KOPT-K1 (cell line): ENCODE results near the gene ADA.

Experiments used
- H3K27ac ChIP-seq: fragments of 200-600 bp; sonication (generic); 2 replicates; pipeline ENCODE4 v1.5.1; 2016; ENCODE audit warnings: antibody characterized with exemption, mild to moderate bottlenecking, low read depth, low read length; ENCODE audit not compliant: poor library complexity, severe bottlenecking
- H3K36me3 ChIP-seq: fragments of 200-600 bp; sonication (generic); 2 replicates; pipeline ENCODE4 v1.5.1; 2017; ENCODE audit warnings: antibody characterized with exemption, mild to moderate bottlenecking, low read length, moderate library complexity; ENCODE audit not compliant: insufficient read depth
- H3K9me3 ChIP-seq: fragments of 200-600 bp; sonication (generic); 2 replicates; pipeline ENCODE4 v1.5.1; 2017; ENCODE audit warnings: antibody characterized with exemption, low read length, mild to moderate bottlenecking; ENCODE audit not compliant: insufficient read depth, poor library complexity, severe bottlenecking

ADA gene

GRCh38 chr20:44614525-44614924 is 37.0 kb downstream of the ADA start:
- Histone ChIP-seq H3K9me3 (no peaks in the 10 kb centered on the region), H3K27ac (peak overlapping the region; percentile 90), H3K36me3 (peaks cover 67% of the 10 kb centered on the region)

- Histone ChIP-seq H3K9me3 (no peaks in the 10 kb centered on the region), H3K36me3 (peaks cover 58% of the 10 kb centered on the region), H3K27ac (peak overlapping the region; percentile 90)
These were observed 37.9 kb downstream of the ADA start for GRCh38 chr20:44613575-44613974.

GRCh38 chr20:44610313-44610962 is 41.1 kb downstream of the ADA start:
- Histone ChIP-seq H3K27ac (peak overlapping the region; percentile 78), H3K36me3 (peaks cover 32% of the 10 kb centered on the region), H3K9me3 (no peaks in the 10 kb centered on the region)

DNA sequence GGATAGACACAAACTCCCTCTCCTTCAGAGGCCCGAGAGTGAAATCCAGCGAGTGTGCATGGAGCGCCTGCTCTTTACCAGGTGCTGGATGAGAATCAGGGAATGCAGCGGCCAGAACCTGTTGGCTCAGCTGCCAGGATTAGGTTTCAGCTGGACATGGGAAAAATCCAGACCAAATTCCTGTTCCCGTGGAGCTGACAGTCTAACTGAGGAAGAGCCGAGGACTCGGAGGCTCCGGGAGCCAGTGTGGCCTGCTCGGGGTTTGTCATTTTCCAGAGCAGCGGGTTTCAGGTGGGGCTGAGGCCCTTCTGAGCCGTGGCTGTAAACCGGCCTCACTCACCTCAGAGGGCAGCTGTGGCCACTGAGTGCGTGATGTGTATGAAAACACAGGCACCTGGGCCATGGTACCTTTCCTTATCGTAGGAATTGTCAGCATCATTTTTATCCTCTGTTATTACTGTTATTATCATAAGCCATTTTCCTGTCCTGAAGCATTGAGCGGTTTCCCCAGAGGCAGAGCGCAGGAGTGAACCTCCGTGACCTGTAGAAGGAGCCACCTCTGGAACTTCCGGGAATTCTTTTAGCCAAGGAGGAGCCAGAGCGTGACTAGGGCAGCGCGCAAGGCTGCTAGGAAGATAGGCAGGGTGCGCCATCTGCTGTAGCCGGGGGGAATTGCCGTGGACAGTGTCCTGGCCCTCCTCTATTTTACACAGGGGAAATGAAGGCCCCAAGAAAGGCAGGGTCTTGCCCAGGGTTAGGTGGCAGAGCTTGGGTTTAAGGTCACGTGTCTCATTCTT is 41.8 kb downstream of the ADA start:
- Histone ChIP-seq H3K36me3 (peaks cover 29% of the 10 kb centered on the region), H3K27ac (peak overlapping the region; percentile 78)

DNA sequence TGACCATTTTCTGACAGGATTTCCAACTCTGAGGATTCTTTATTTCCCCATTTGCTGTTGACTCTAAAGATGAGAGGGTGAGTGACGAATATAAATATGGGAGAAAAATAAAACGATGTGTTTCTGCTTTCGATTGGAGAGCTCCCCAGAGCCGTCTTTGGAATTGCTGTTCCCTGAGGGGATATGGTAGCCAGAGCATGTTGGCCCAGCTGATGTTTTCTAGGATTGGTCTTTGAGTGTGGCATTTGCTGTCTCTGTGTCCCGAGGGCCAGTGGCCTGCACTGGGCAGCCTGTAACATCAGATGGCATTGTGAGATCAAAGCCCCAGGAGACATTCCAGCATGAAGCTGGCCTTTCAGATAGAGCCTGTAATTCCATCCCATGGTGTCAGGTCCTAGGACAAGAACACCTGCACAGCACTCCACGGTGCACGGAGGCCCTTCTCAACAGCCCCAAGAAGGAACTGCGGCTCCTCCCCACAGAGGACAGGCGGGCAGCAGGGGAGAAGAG is 42.4 kb downstream of the ADA start:
- Histone ChIP-seq H3K27ac (peak overlapping the region; percentile 78), H3K36me3 (peaks cover 22% of the 10 kb centered on the region)

More for the DNA sequence above, 41.8 kb downstream of the ADA start:
- H3K9me3 ChIP-seq = no peaks in the 10 kb centered on the region

GRCh38 chr20:44606725-44607441 is 44.6 kb downstream of the ADA start:
- Histone ChIP-seq H3K9me3 (no peaks in the 10 kb centered on the region), H3K36me3 (peaks cover 2% of the 10 kb centered on the region), H3K27ac (no peak overlapping the region)

More for the DNA sequence above, 42.4 kb downstream of the ADA start:
- H3K9me3 ChIP-seq = no peaks in the 10 kb centered on the region

- no peak overlapping the region for H3K27ac ChIP-seq
- no peaks in the 10 kb centered on the region for H3K36me3 ChIP-seq
- no peaks in the 10 kb centered on the region for H3K9me3 ChIP-seq
These were observed 48.2 kb downstream of the ADA start for GRCh38 chr20:44603327-44603726.

GRCh38 chr20:44601801-44602204 is 49.7 kb downstream of the ADA start:
- H3K9me3 ChIP-seq = no peaks in the 10 kb centered on the region
- H3K36me3 ChIP-seq = no peaks in the 10 kb centered on the region
- H3K27ac ChIP-seq = peak overlapping the region; percentile 30

- Histone ChIP-seq H3K9me3 (no peaks in the 10 kb centered on the region), H3K36me3 (no peaks in the 10 kb centered on the region), H3K27ac (peak overlapping the region; percentile 30)
These were observed 50.2 kb downstream of the ADA start for GRCh38 chr20:44601236-44601671.

- H3K9me3 ChIP-seq = no peaks in the 10 kb centered on the region
- H3K36me3 ChIP-seq = no peaks in the 10 kb centered on the region
- peak overlapping the region; percentile 30 for H3K27ac ChIP-seq
These were observed 50.7 kb downstream of the ADA start for GRCh38 chr20:44600758-44601201.

- Histone ChIP-seq H3K27ac (no peak overlapping the region), H3K9me3 (no peaks in the 10 kb centered on the region), H3K36me3 (no peaks in the 10 kb centered on the region)
These were observed 51.2 kb downstream of the ADA start for GRCh38 chr20:44600301-44600700.

DNA sequence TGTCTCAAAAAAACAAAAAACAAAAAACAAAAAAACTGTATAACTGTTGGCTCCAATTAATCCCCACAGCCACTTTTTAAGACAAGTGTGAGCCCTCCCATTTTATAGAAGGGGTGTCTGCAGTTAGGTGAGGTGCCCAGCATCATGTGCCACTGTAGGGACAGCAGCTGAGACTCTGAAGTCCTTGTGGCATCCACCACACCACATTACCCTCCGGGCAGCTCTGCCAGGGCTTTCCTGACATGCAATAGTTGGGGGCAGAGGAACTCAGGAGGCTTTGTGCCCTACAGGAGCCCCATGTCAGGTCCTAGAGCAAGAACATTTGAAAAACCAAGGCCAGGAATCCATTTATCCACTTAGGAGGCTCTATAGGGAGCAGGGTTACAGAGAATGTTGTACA is 51.8 kb downstream of the ADA start:
- Histone ChIP-seq H3K27ac (no peak overlapping the region), H3K9me3 (no peaks in the 10 kb centered on the region), H3K36me3 (no peaks in the 10 kb centered on the region)

GRCh38 chr20:44598423-44599305 is 52.8 kb downstream of the ADA start:
- peak overlapping the region; percentile 60 for H3K27ac ChIP-seq

DNA sequence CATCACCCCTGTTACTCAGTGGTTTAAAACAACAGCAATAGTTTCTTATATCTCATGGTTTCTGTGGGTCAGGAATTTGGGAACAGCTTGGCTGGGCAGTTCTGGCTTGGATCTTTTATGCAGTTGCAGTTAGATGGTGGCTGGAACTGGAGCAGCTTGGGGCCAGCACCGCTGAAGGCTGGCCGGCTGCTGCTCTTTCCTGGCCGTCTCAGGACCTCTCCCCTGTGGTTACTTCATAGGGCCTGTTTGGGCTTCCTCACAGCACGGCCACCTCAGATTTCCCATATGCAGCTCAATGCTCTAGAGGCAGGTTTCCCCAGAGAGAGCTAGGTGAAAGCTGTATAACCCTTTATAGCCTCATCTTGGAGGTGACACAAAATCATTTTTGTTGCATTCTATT is 53.6 kb downstream of the ADA start:
- no peaks in the 10 kb centered on the region for H3K9me3 ChIP-seq
- peak overlapping the region; percentile 60 for H3K27ac ChIP-seq
- no peaks in the 10 kb centered on the region for H3K36me3 ChIP-seq

More at GRCh38 chr20:44598423-44599305, 52.8 kb downstream of the ADA start:
- H3K9me3 ChIP-seq = no peaks in the 10 kb centered on the region
- no peaks in the 10 kb centered on the region for H3K36me3 ChIP-seq
